ENCODE results near the gene DMAC1.

GRCh38 chr9:7802666-7803065 is 3.1 kb upstream of the DMAC1 start:
- TF ChIP-seq CTCF (IDR thresholded peaks at IDR 0.05) (no peak), POLR2AphosphoS5 (IDR thresholded peaks at IDR 0.05) (no peak), POLR2A (IDR thresholded peaks at IDR 0.05) (no peak)
